NCI-H1092 (cell line): ENCODE results near the gene GCG.

Experiments
- DNase-seq: peaks from one replicate; lab custom pipeline; 2025; lab: John Stamatoyannopoulos, UW

Gene GCG

DNA sequence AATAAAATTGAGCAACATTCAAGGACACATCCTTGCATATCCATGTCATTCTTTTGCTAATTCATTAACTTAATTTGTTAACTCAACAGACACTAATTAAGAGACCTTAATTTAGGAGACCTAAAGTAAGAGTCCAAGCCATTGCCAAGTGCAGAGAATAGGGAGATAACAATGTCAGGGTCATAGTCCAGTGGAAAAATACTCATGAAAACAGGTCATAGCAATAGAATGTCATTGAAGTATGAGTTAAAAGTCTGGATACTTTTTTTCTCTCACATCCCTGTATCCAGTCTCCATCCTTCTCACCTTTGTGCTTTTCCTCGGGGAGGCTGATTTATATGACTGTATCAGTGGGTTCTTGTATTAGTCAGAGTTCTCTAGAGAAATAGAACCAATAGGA, 51.5 kb downstream of the GCG start:
- DNase-seq: no peak

DNA sequence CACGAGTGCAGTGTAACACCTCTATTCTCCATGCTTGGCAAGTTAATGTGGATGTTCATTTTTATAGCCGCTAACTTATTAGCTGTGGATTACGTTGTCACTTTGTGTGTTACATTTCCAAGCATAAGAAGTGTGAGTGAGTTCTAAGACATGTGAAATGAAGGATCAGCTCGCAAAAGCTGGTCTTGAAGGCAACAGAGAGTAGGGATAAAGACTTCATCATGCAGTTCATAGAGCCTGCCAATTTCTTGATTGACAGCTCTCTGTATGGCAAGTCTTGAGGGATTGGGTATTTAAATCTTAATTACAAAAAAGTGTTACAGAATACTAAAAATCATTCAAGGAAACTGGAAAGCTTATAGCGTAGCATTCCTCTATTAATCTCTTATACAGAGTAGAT, 52.2 kb downstream of the GCG start:
- DNase-seq: no peak
